MM.1S (cell line): ENCODE results near the gene PPM1A.

Experiments used
- DNase-seq: peaks from one replicate; pipeline ENCODE4 v3.0.0-alpha.2; 2015
- H2AFZ ChIP-seq: fragments of 300-600 bp; sonication (generic); 2 replicates; pipeline ENCODE4 v1.6.0; 2016; ENCODE audit warnings: antibody characterized with exemption, low read length
- H3F3A ChIP-seq: fragments of 300-600 bp; sonication (generic); 2 replicates; pipeline ENCODE4 v1.6.1; 2016; ENCODE audit warnings: mild to moderate bottlenecking, antibody characterized with exemption, low read length, moderate library complexity, mixed read lengths; ENCODE audit not compliant: insufficient read depth
- H3K27ac ChIP-seq: fragments of 300-600 bp; sonication (generic); 2 replicates; pipeline ENCODE4 v1.5.1; 2016; ENCODE audit warnings: mild to moderate bottlenecking, low read length
- H3K27me3 ChIP-seq: fragments of 300-600 bp; sonication (generic); replicated peaks from 2 replicates; pipeline ENCODE4 v1.6.0; 2016; ENCODE audit warnings: low read length; ENCODE audit not compliant: insufficient read depth
- H3K36me3 ChIP-seq: fragments of 300-600 bp; sonication (generic); replicated peaks from 2 replicates; pipeline ENCODE4 v1.6.1; 2016; ENCODE audit warnings: mild to moderate bottlenecking, low read length, mixed read lengths; ENCODE audit not compliant: insufficient read depth
- H3K4me1 ChIP-seq: fragments of 300-600 bp; sonication (generic); 2 replicates; pipeline ENCODE4 v1.6.1; 2016; ENCODE audit warnings: low read length, mixed read lengths
- H3K4me2 ChIP-seq: fragments of 300-600 bp; sonication (generic); 2 replicates; pipeline ENCODE4 v1.6.0; 2016; ENCODE audit warnings: low read depth, low read length
- H3K4me3 ChIP-seq: fragments of 300-600 bp; sonication (generic); 2 replicates; pipeline ENCODE4 v1.5.1; 2016; ENCODE audit warnings: low read length, mixed read lengths
- H3K79me2 ChIP-seq: fragments of 300-600 bp; sonication (generic); 2 replicates; pipeline ENCODE4 v1.6.1; 2016; ENCODE audit warnings: mixed run types, low read length, mixed read lengths
- H3K9ac ChIP-seq: fragments of 300-600 bp; sonication (generic); 2 replicates; pipeline ENCODE4 v1.6.1; 2016; ENCODE audit warnings: low read length, mixed read lengths
- H3K9me2 ChIP-seq: fragments of 300-600 bp; sonication (generic); replicated peaks from 2 replicates; pipeline ENCODE4 v1.6.1; 2016; ENCODE audit warnings: mild to moderate bottlenecking, low read length, mixed read lengths; ENCODE audit not compliant: insufficient read depth
- H3K9me3 ChIP-seq: fragments of 300-600 bp; sonication (generic); replicated peaks from 2 replicates; pipeline ENCODE4 v1.6.1; 2016; ENCODE audit warnings: mild to moderate bottlenecking, low read length, mixed read lengths; ENCODE audit not compliant: insufficient read depth
- H4K20me1 ChIP-seq: fragments of 300-600 bp; sonication (generic); 2 replicates; pipeline ENCODE4 v1.6.1; 2016; ENCODE audit warnings: mild to moderate bottlenecking, low read length, moderate library complexity, mixed read lengths; ENCODE audit not compliant: insufficient read depth
- CTCF ChIP-seq: fragments of 300-600 bp; sonication (generic); IDR thresholded peaks from 2 replicates; pipeline ENCODE4 v1.5.1; 2016; ENCODE audit warnings: antibody characterized with exemption, low read length, mixed read lengths
- EZH2 ChIP-seq: fragments of 300-600 bp; sonication (generic); optimal IDR thresholded peaks from 2 replicates; pipeline ENCODE3; 2017; ENCODE audit warnings: low read depth, mild to moderate bottlenecking, antibody characterized with exemption, low read length, mixed read lengths
- EZH2phosphoT487 ChIP-seq: fragments of 300-600 bp; sonication (generic); IDR thresholded peaks from 2 replicates; pipeline ENCODE4 v1.6.1; 2018; ENCODE audit warnings: antibody characterized with exemption, low read length

PPM1A gene

GRCh38 chr14:60265163-60265562, 16.1 kb downstream of the PPM1A start:
- Histone ChIP-seq H3K36me3 (no peaks in the 10 kb centered on the region), H2AFZ (no peak overlapping the region), H3F3A (no peaks in the 10 kb centered on the region), H3K4me3 (no peak overlapping the region), H3K27me3 (no peaks in the 10 kb centered on the region), H3K9ac (no peak overlapping the region), H3K9me2 (no peaks in the 10 kb centered on the region), H3K4me1 (no peaks in the 10 kb centered on the region), H4K20me1 (no peaks in the 10 kb centered on the region; the same call in 1 of the 2 replicates), H3K27ac (no peak overlapping the region), H3K9me3 (no peaks in the 10 kb centered on the region), H3K4me2 (no peak overlapping the region), H3K79me2 (peaks cover 87% of the 10 kb centered on the region)
- TF ChIP-seq EZH2phosphoT487 (no peak), CTCF (no peak), EZH2 (no peak)
- no peak for DNase-seq

- no peaks in the 10 kb centered on the region for H3K27me3 ChIP-seq
- H3K4me1 ChIP-seq = no peaks in the 10 kb centered on the region
- TF ChIP-seq EZH2 (no peak), EZH2phosphoT487 (no peak), CTCF (peak; percentile 48)
- no peak overlapping the region for H3K27ac ChIP-seq
- H3F3A ChIP-seq = no peaks in the 10 kb centered on the region
- no peaks in the 10 kb centered on the region; the same call in 1 of the 2 replicates for H4K20me1 ChIP-seq
- no peaks in the 10 kb centered on the region for H3K9me2 ChIP-seq
- H2AFZ ChIP-seq = no peak overlapping the region
- no peaks in the 10 kb centered on the region for H3K9me3 ChIP-seq
- H3K36me3 ChIP-seq = no peaks in the 10 kb centered on the region
- H3K9ac ChIP-seq = no peak overlapping the region
- no peak for DNase-seq
- peaks cover 84% of the 10 kb centered on the region for H3K79me2 ChIP-seq
- no peak overlapping the region for H3K4me3 ChIP-seq
- no peak overlapping the region for H3K4me2 ChIP-seq
Measured at GRCh38 chr14:60266021-60266937, 17.3 kb downstream of the PPM1A start.

- no peak overlapping the region for H3K4me2 ChIP-seq
- DNase-seq = no peak
- H3K9me2 ChIP-seq = no peaks in the 10 kb centered on the region
- TF ChIP-seq EZH2 = no peak
- H3K4me3 ChIP-seq = no peak overlapping the region
- no peaks in the 10 kb centered on the region for H3F3A ChIP-seq
- H3K27me3 ChIP-seq = no peaks in the 10 kb centered on the region
- H2AFZ ChIP-seq = no peak overlapping the region
- no peak overlapping the region for H3K27ac ChIP-seq
- H3K4me1 ChIP-seq = no peaks in the 10 kb centered on the region
- no peaks in the 10 kb centered on the region for H4K20me1 ChIP-seq
- H3K9me3 ChIP-seq = no peaks in the 10 kb centered on the region
- H3K36me3 ChIP-seq = no peaks in the 10 kb centered on the region
- H3K79me2 ChIP-seq = peaks cover 85% of the 10 kb centered on the region
- no peak overlapping the region for H3K9ac ChIP-seq
Measured at GRCh38 chr14:60272177-60272576, 23.2 kb downstream of the PPM1A start.

GRCh38 chr14:60273956-60274355, 24.9 kb downstream of the PPM1A start:
- Histone ChIP-seq H3K9me2 (no peaks in the 10 kb centered on the region), H2AFZ (no peak overlapping the region), H3K27me3 (no peaks in the 10 kb centered on the region), H3K79me2 (peaks cover 74% of the 10 kb centered on the region), H3K4me1 (no peaks in the 10 kb centered on the region), H3K27ac (no peak overlapping the region), H3K4me2 (no peak overlapping the region), H4K20me1 (no peaks in the 10 kb centered on the region), H3F3A (no peaks in the 10 kb centered on the region), H3K4me3 (no peak overlapping the region), H3K36me3 (no peaks in the 10 kb centered on the region), H3K9me3 (no peaks in the 10 kb centered on the region), H3K9ac (no peak overlapping the region)
- TF ChIP-seq EZH2 (no peak), CTCF (no peak), EZH2phosphoT487 (no peak)
- DNase-seq = no peak
